Upper lobe of left lung (tissue), 6 donors: ENCODE results near the gene CRB3. TPM values are rescaled to one million over a fixed set of nuclear protein-coding genes. Genes with fewer than 3 reads are reported as not detected.
A peak's percentile ranks its signal among the peaks of the same experiment; 100 is the strongest.
"Not testable (repeated sequence)": the region's sequence is repeated elsewhere in the genome, so short reads cannot be mapped to it uniquely, and the experiment has no call there.

Experiments
- ATAC-seq, 2 donors: fragments of 200-7000 bp; cut with Tn5 transposase; one replicate each; pipeline ENCODE4 v1.9.1; 2022; ENCODE audit warnings: mild to moderate bottlenecking in 2 of 2, moderate library complexity in 2 of 2; ENCODE audit not compliant: low FRiP score in 2 of 2
- DNase-seq, 2 donors: peaks; one replicate each; pipeline ENCODE4 v3.0.0-alpha.2; 2019 to 2020
- H3K27ac ChIP-seq, 4 donors: fragments of 200-600 bp; sonication (generic); one replicate each; pipeline ENCODE4 v1.5.1; 2016 to 2019
- H3K27me3 ChIP-seq, 4 donors: fragments of 200-600 bp; sonication (generic); one replicate each; pipeline ENCODE4 v1.5.1; 2017 to 2019
- H3K36me3 ChIP-seq, 4 donors: fragments of 200-600 bp; sonication (generic); one replicate each; pipeline ENCODE4 v1.5.1; 2016 to 2019
- H3K4me1 ChIP-seq, 4 donors: fragments of 200-600 bp; sonication (generic); one replicate each; pipeline ENCODE4 v1.5.1; 2018 to 2019
- H3K4me3 ChIP-seq, 4 donors: fragments of 200-600 bp; sonication (generic); one replicate each; pipeline ENCODE4 v1.5.1; 2017 to 2019; ENCODE audit warnings: mild to moderate bottlenecking in 2 of 4, moderate library complexity in 1 of 4
- H3K9me3 ChIP-seq, 4 donors: fragments of 200-600 bp; sonication (generic); one replicate each; pipeline ENCODE4 v1.5.1; 2018 to 2019
- EP300 ChIP-seq, 4 donors: sonication (generic); formaldehyde crosslinking; IDR thresholded peaks; one replicate each; pipeline ENCODE4 v1.5.1; 2017; ENCODE audit warnings: antibody characterized with exemption in 4 of 4, control low read depth in 2 of 4
- POLR2A ChIP-seq, 4 donors: fragments of 450-650 bp; IDR thresholded peaks; one replicate each; pipeline ENCODE4 v1.5.1; 2016 to 2017; ENCODE audit warnings: antibody characterized with exemption in 4 of 4, mild to moderate bottlenecking in 2 of 4
- POLR2AphosphoS5 ChIP-seq, 2 donors: sonication (generic); formaldehyde crosslinking; IDR thresholded peaks; one replicate each; pipeline ENCODE4 v1.5.1; 2017; ENCODE audit warnings: antibody characterized with exemption in 2 of 2
- WGBS, 2 donors: methylation state at CpG; one replicate each; pipeline ENCODE4 v1.1.5; 2017 to 2018; 5-methylcytosine and 5-hydroxymethylcytosine counted together
- total RNA-seq, 6 donors: library from RNA; depleted of rRNA in 4 of 6; stranded (reverse); fragments of >200 nt in 4 of 6; gene quantifications; one replicate each; pipeline versions ENCODE4 v1.1.0 to v1.2.1, GENCODE V29; 2016 to 2021
- TF ChIP-seq, protein P1 (sequence below), 6 experiments: fragments of 450-650 bp in 4 of 6; fragments of 200-600 bp in 2 of 6; sonication (generic) in 2 of 6; IDR thresholded peaks; one replicate each; pipeline ENCODE4 v1.5.1; 2016 to 2019; ENCODE audit warnings: antibody characterized with exemption in 6 of 6
- donor health status: DM: no; HTN: no; CAD: no; lungs with moderate emphysema.
- donor health status: DM: no; HTN: yes; CAD: no; lungs with severe emphysema.

Gene CRB3
- total RNA-seq, 6 donors from 2014 or later = 51.1 to 120 (median 74.1) TPM

DNA sequence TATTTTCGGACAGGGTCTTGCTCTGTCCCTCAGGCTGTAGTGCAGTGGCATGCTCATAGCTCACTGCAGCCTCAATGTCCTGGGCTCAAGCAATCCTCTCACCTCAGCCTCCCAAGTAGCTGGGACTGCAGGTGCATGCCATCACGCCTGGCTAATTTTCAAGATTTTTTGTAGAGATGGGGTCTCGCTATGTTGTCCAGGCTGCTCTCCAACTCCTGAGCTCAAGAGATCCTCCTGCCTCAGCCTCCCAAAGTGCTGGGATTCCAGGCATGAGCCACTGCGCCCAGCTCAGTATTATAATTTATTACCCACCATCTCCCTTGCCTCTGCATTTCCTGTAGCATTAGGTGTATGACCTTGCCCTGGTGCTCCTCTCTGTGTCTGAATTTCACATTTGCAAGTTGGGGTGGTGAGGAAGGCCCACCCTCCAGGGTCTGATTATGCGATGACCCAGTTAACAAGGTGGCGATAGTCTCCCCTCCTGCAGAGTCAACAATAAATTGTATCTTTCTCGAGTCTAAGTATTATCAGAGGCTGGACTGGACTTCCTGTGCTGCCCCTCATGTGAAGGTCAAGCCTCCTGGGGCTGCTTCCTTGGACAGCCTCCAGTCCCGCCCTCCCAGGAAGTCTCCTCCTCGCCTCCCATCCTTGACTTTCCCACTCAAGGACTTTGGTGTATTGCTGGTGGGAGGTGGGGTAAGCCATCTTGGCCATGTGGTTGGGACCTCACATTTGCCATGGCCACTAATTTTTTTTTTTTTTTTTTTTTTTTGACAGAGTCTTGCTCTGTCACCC lies 39.5 kb downstream of the CRB3 start:
- Histone ChIP-seq H3K9me3 (no peaks in the 10 kb centered on the region), H3K4me1 (peaks cover 11 to 15% (median 11%) of the 10 kb centered on the region in 4 donors), H3K4me3 (no peak overlapping the region), H3K27ac (no peak overlapping the region), H3K36me3 (no peaks in the 10 kb centered on the region), H3K27me3 (peaks cover 0 to 19% (median 9%) of the 10 kb centered on the region in 4 donors)
- TF ChIP-seq POLR2AphosphoS5 (IDR thresholded peaks at IDR 0.05) = no peak
- no peak for TF ChIP-seq POLR2A (IDR thresholded peaks at IDR 0.05)
- TF ChIP-seq, protein P1, sequence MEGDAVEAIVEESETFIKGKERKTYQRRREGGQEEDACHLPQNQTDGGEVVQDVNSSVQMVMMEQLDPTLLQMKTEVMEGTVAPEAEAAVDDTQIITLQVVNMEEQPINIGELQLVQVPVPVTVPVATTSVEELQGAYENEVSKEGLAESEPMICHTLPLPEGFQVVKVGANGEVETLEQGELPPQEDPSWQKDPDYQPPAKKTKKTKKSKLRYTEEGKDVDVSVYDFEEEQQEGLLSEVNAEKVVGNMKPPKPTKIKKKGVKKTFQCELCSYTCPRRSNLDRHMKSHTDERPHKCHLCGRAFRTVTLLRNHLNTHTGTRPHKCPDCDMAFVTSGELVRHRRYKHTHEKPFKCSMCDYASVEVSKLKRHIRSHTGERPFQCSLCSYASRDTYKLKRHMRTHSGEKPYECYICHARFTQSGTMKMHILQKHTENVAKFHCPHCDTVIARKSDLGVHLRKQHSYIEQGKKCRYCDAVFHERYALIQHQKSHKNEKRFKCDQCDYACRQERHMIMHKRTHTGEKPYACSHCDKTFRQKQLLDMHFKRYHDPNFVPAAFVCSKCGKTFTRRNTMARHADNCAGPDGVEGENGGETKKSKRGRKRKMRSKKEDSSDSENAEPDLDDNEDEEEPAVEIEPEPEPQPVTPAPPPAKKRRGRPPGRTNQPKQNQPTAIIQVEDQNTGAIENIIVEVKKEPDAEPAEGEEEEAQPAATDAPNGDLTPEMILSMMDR (IDR thresholded peaks at IDR 0.05) = no peak
- TF ChIP-seq EP300 (IDR thresholded peaks at IDR 0.05) = no peak
- ATAC-seq (no peak), DNase-seq (no peak)
- WGBS, 2 donors = 73 to 84% methylated on average over 8 to 9 of the region's 9 CpGs

DNA sequence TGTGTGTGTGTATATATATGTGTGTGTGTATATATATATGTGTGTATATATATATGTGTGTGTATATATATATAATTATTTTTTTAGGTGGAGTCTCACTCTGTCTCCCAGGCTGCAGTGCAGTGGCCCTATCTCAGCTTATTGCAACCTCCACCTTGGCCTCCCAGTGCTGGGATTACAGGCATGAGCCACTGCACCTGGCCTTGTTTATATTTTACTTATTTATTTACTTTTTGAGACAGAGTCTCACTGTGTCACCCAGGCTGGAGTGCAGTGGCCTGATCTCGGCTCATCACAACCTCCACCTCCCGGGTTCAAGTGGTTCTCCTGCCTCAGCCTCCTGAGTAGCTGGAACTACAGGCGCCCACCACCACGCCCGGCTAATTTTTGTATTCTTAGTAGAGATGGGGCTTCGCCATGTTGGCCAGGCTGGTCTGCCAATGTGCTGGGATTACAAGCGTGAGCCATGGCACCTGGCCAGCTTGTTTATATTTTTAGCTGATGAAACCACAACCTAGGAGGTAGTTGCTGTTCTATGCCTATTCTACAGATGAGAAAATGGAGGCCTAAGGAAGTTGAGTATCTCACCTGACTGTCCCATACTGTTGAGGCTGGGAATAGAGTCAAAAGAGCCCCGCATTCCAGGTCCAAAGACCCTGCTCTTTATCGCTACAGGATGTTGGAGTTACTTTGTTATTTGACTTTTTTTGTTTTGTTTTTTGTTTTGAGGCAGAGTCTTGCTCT lies 44.1 kb downstream of the CRB3 start:
- H3K4me1 ChIP-seq = peaks cover 5 to 11% (median 6%) of the 10 kb centered on the region in 4 donors
- not testable (repeated sequence) for H3K9me3 ChIP-seq, H3K27ac ChIP-seq, H3K36me3 ChIP-seq, ATAC-seq, H3K4me3 ChIP-seq, H3K27me3 ChIP-seq, DNase-seq
- 91 to 94% methylated on average over 9 of the region's 9 CpGs for WGBS, 2 donors

DNA sequence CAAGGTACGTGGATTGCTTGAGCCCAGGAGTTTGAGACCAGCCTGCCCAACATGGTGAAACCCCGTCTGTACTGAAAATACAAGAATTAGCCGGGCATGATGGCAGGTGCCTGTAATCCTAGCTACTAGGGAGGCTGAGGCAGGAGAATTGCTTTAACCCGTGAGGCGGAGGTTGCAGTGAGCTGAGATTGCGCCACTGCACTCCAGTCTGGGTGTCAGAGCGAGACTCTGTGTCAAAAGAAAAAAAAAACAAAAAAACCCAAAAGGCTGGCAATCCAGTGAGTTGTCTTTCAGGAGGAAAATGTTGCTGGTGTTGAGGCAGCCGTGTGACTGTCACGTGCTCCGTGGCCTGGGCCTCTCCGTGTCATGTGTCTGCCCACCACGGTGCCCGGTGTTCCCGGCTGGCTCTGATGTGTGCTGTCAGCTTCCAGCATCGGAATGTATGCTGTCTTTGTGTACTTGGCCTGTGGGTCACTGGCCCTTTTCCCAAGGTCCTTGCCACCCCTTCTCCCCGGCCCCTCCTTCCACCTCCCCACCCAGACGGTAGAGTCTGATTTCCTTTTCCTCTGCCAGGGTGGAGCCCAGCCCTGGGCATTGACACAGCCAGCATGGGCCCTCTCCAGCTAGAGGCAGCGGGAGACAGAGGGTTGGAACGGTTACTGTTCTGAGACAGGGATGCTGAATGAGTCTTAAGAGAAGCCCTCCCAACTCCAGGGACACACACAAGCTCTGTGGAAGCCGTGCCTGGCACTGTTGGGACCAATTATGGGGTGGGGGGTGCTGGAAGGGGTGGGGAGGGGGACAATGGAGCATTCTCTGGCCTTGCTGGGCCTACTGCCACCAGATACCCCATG lies 45.3 kb downstream of the CRB3 start:
- Histone ChIP-seq H3K27me3 (no peaks in the 10 kb centered on the region), H3K4me1 (peaks cover 5 to 11% (median 6%) of the 10 kb centered on the region in 4 donors), H3K36me3 (no peaks in the 10 kb centered on the region), H3K27ac (peak overlapping the region; percentile 22 to 77 (median 56)), H3K9me3 (no peaks in the 10 kb centered on the region), H3K4me3 (no peak overlapping the region)
- peak; percentile 46 to 47 for ATAC-seq
- peak in 1 of 2 donors; percentile 61 for DNase-seq
- 48 to 55% methylated on average over 18 to 20 of the region's 20 CpGs for WGBS, 2 donors
- TF ChIP-seq POLR2AphosphoS5 (IDR thresholded peaks at IDR 0.05) (peak in 1 of 2 donors; percentile 22), POLR2A (IDR thresholded peaks at IDR 0.05) (no peak), EP300 (IDR thresholded peaks at IDR 0.05) (peak in 1 of 4 donors; percentile 30)

DNA sequence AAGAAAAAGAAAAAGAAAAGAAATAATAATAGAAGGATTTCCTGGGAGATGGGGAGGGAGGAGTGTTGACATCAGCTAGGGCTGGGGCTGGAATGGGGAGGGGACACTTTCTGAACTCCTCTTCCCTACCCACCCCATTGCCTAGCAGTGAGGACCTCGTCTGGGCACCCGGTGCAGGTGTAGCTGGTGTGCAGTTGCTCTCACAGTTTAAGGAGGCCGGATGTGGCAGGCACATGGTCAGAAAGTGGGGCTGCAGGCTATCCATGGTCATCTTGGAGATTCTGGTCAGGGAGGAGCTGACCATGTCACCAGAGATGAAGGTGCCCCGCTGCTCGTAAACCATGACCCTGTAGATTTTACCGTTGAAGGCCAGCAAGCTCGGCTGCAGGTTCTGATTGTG lies 46.5 kb downstream of the CRB3 start:
- Histone ChIP-seq H3K36me3 (no peaks in the 10 kb centered on the region), H3K27me3 (no peaks in the 10 kb centered on the region), H3K4me1 (peaks cover 5 to 11% (median 6%) of the 10 kb centered on the region in 4 donors), H3K9me3 (no peaks in the 10 kb centered on the region), H3K4me3 (no peak overlapping the region), H3K27ac (no peak overlapping the region)
- no peak for DNase-seq
- WGBS, 2 donors = 87 to 94% methylated on average over 7 of the region's 7 CpGs
- no peak for ATAC-seq
- TF ChIP-seq, protein P1 (IDR thresholded peaks at IDR 0.05) = no peak
- TF ChIP-seq POLR2A (IDR thresholded peaks at IDR 0.05) (no peak), POLR2AphosphoS5 (IDR thresholded peaks at IDR 0.05) (no peak), EP300 (IDR thresholded peaks at IDR 0.05) (no peak)

DNA sequence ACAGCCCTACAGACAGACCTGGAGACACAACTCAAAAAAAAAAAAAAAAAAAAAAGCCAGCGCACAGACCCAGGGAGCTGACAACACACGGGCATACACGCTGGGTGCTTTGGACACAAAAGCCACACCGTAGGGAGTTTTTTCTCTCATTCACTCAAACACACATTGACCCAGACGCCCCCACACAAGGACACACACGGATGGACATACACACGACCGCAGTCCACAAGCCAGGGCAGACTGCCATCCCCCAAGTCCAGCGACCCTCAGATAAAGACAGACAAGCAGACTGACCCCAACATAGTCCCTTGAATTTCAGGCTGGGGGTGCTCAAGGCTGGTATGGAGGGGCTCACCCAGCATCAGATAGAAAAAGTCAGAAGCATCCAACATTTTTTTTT lies 50.0 kb downstream of the CRB3 start:
- Histone ChIP-seq H3K4me1 (peaks cover 15 to 32% (median 19%) of the 10 kb centered on the region in 4 donors), H3K27ac (no peak overlapping the region), H3K36me3 (no peaks in the 10 kb centered on the region), H3K4me3 (no peak overlapping the region), H3K27me3 (no peaks in the 10 kb centered on the region), H3K9me3 (no peaks in the 10 kb centered on the region)
- DNase-seq (no peak), ATAC-seq (no peak)
- no peak for TF ChIP-seq POLR2AphosphoS5 (IDR thresholded peaks at IDR 0.05)
- TF ChIP-seq POLR2A (IDR thresholded peaks at IDR 0.05) = no peak
- TF ChIP-seq, protein P1 (IDR thresholded peaks at IDR 0.05) = no peak
- TF ChIP-seq EP300 (IDR thresholded peaks at IDR 0.05) = no peak
- 80 to 86% methylated on average over 9 of the region's 9 CpGs for WGBS, 2 donors
